GM23338 (cell line): ENCODE results near the gene HERC2.

Experiments
- CTCF ChIP-seq, 2 experiments: fragments of 200-600 bp in 1 of 2; sonication (generic) in 1 of 2; conservative IDR thresholded peaks; 2 replicates each; pipeline versions ENCODE4 v1.5.1 to v1.6.1; 2016 to 2017; ENCODE audit warnings: antibody characterized with exemption in 2 of 2, low read depth in 2 of 2, mild to moderate bottlenecking in 2 of 2, moderate library complexity in 1 of 2
- EZH2 ChIP-seq: fragments of 200-600 bp; sonication (generic); IDR thresholded peaks from one replicate; pipeline ENCODE4 v1.8.0; 2017; ENCODE audit warnings: antibody characterized with exemption, mild to moderate bottlenecking, low read depth; ENCODE audit not compliant: unreplicated experiment
- POLR2AphosphoS5 ChIP-seq: IDR thresholded peaks from 2 replicates; pipeline ENCODE4 v1.6.1; 2016; ENCODE audit warnings: antibody characterized with exemption, low read depth
- REST ChIP-seq: IDR thresholded peaks from one replicate; pipeline ENCODE4 v1.6.1; 2018; ENCODE audit warnings: antibody characterized with exemption; ENCODE audit not compliant: unreplicated experiment

- TF ChIP-seq CTCF (conservative IDR thresholded peaks at IDR 0.05; ENCODE audit: low read depth in 2 of 2) (no peak), EZH2 (no peak), REST (no peak), POLR2AphosphoS5 (no peak)
Measured at GRCh38 chr15:28182731-28183130, 139.2 kb downstream of the HERC2 start.
